Lower lobe of right lung (tissue), 2 donors: Measurements from ENCODE around the gene ID2. TPM values are rescaled to one million over a fixed set of nuclear protein-coding genes. Genes with fewer than 3 reads are reported as not detected.

Experiments used
- ATAC-seq, 2 donors: fragments of 200-7000 bp; cut with Tn5 transposase; one replicate each; pipeline ENCODE4 v1.9.1; 2020 to 2022; ENCODE audit warnings: mild to moderate bottlenecking in 2 of 2, moderate library complexity in 2 of 2
- DNase-seq: peaks from one replicate; pipeline ENCODE4 v3.0.0-alpha.2; 2020
- H3K27ac ChIP-seq: fragments of 200-600 bp; one replicate; pipeline ENCODE4 v1.8.0; 2022
- H3K27me3 ChIP-seq: fragments of 200-600 bp; one replicate; pipeline ENCODE4 v1.8.0; 2022; ENCODE audit warnings: low read depth
- H3K36me3 ChIP-seq: fragments of 200-600 bp; one replicate; pipeline ENCODE4 v1.8.0; 2022; ENCODE audit warnings: mild to moderate bottlenecking
- H3K4me1 ChIP-seq: fragments of 200-600 bp; one replicate; pipeline ENCODE4 v1.8.0; 2022
- H3K4me3 ChIP-seq: fragments of 200-600 bp; one replicate; pipeline ENCODE4 v1.8.0; 2022; ENCODE audit warnings: mild to moderate bottlenecking
- H3K9me3 ChIP-seq: fragments of 200-600 bp; one replicate; pipeline ENCODE4 v1.8.0; 2022
- intact Hi-C: fragments of 100-400 bp; cut with DNase I; formaldehyde crosslinking; loops from one replicate; pipeline ENCODE4 v1.11.0; 2022
- total RNA-seq: library from RNA; stranded (reverse); fragmentation: NEBNext Ultra II Directional; extraction: Animal tissue kit (Norgen Biotek cat#: 25700); gene quantifications from one replicate; pipeline ENCODE4 v1.2.1, GENCODE V29; 2021
- TF ChIP-seq, protein P1 (sequence below): fragments of 200-600 bp; IDR thresholded peaks from one replicate; pipeline ENCODE4 v1.8.0; 2022; ENCODE audit warnings: antibody characterized with exemption, mild to moderate bottlenecking
- donor health status: DM: no; HTN: yes; CAD: no; lungs with severe emphysema.

The ID2 gene
- total RNA-seq, 1 donor from 2014 or later, result 102 TPM

DNA sequence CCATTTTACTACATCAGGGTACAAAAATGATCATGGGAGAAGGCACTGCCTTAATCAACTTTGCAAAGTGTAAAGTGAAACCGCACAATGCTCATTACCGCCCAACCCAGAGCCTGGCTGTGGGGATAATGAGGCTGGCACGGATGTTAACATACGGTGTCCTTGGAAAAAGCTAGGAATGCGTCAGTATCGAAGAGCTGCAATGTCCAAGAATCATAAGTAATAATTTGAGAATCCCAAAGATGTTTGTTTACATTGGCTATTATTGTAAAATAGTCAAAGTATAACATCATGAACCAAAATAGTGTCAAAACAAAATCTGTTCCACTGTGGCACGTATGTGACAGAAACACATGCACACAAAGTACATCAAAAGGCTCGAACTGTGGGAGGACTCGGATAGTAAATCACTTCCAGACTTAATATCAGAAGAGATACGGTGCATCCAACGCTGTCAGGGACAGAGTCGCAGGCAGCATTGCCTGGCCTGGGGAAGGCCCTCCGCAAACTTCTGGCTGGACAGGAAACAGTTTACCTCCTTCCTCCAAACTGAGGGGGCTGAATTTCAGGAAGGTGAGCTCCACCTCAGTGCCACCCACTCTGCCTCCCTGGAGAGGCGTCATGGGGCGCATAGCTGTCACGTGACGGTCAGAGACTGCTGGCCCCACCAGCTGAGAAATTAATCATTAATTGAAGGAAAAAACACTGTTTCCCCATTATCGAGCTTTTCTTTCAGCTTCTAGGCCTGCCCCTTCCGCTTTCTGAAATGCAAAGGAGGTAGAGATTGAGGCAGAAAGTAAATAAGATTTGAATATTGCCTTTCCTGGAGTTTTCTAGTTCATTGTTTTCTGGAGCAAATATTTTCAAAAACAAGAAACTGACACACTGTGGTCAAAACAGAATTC is 1.8 kb upstream of the ID2 start:
- H3K4me3 ChIP-seq, result peak overlapping the region; percentile 71
- ATAC-seq (peak in 1 of 2 donors; percentile 20), DNase-seq (peak; percentile 75)
- no peaks in the 10 kb centered on the region for H3K9me3 ChIP-seq
- peak overlapping the region; percentile 99 for H3K27ac ChIP-seq
- no peaks in the 10 kb centered on the region for H3K36me3 ChIP-seq
- intact Hi-C loops, result no loop called here
- H3K4me1 ChIP-seq, result peaks cover 45% of the 10 kb centered on the region
- TF ChIP-seq, protein P1, sequence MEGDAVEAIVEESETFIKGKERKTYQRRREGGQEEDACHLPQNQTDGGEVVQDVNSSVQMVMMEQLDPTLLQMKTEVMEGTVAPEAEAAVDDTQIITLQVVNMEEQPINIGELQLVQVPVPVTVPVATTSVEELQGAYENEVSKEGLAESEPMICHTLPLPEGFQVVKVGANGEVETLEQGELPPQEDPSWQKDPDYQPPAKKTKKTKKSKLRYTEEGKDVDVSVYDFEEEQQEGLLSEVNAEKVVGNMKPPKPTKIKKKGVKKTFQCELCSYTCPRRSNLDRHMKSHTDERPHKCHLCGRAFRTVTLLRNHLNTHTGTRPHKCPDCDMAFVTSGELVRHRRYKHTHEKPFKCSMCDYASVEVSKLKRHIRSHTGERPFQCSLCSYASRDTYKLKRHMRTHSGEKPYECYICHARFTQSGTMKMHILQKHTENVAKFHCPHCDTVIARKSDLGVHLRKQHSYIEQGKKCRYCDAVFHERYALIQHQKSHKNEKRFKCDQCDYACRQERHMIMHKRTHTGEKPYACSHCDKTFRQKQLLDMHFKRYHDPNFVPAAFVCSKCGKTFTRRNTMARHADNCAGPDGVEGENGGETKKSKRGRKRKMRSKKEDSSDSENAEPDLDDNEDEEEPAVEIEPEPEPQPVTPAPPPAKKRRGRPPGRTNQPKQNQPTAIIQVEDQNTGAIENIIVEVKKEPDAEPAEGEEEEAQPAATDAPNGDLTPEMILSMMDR, result no peak
- no peaks in the 10 kb centered on the region for H3K27me3 ChIP-seq

DNA sequence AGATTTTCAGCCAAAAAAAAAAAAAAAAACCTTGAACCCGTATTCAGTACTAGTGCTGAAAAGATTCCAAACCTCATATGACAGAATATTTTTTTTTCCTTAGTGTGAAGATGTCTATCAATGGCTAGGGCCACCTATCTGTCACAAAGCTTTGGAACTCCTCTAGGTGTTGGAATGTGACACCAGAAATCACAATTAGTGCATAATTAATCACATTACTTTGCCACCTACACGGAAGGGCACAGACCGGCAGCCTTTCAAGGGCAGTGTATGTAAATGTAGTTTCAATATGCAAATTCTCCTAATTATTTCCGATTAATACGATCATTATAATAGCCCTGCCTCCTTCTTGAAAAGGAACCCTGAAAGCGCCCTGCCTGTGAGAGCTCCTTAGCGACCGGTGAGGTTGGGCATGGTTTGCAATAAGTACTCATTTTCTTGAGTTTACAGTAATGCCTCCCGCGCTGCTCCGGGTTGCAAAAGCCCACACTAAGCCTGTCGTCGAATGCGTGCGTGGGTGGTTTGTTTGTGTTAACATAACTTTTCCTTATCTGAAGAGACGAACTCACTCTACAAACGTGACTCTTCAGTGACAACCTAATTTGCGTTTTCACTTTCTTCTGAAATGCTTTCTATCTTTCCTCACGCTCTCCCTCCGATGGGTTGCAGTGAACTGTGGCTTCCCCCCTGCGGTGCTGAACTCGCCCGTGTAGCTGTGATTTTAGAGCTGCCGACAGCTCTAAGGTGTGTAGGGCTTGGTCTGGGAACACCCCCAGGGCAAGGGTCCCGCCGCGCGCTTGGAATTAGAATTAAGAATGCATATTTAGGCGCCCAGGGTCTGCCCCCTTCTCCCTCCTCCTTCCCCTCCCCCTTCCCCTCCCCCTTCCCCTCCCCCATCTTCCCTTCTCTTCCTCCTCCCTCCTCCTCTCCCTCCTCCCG is 765 bp upstream of the ID2 start:
- ATAC-seq, result peak in 1 of 2 donors; percentile 22
- Histone ChIP-seq H3K9me3 (no peaks in the 10 kb centered on the region), H3K4me3 (peak overlapping the region; percentile 71), H3K4me1 (peaks cover 46% of the 10 kb centered on the region), H3K27me3 (no peaks in the 10 kb centered on the region), H3K27ac (peak overlapping the region; percentile 99), H3K36me3 (no peaks in the 10 kb centered on the region)
- TF ChIP-seq, protein P1, result no peak
- intact Hi-C loops, result no loop called here
- DNase-seq, result peak; percentile 89

DNA sequence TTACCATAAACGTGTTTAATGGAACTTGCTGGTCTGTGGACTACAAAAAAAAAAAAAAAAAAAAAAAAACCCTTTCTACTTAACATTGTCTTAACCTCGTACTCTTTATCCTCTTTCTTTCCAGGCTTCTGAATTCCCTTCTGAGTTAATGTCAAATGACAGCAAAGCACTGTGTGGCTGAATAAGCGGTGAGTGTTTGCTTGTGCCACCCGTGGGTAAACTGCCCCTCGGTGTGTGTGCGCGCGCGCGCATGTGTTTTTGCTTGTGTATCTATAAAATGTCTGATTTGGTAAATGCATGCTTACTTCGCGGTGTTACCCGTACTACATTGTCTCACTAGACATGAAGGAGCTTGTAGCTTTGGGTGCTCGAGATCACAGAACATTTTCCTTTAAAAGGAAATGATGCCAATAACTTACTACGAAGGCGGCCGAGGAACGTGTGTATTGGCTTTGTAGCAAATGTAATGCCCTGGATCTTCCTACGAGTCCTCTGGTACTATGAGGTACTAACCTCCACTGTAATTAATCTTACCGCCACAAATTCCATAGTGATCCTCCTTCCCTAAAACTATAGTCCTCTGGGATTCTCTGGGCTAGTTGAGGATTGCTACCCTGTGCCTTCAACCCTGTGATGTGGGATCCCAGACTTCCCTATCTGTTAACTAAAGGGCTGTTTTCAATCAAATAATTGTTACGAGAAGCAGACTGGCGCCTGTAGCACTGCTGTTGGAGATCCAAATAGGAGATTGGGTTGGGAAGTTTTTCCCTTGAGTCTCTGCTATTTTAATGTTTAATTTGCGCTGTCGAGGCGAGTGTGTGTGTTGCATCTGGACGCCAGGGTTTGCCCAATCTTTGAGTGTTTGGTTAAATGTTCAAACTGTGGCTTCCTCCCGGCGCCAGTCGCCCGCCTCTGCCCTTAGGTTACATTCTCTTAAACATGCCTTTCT is 1.1 kb downstream of the ID2 start:
- TF ChIP-seq, protein P1, result no peak
- Histone ChIP-seq H3K4me1 (peaks cover 28% of the 10 kb centered on the region), H3K27me3 (no peaks in the 10 kb centered on the region), H3K9me3 (no peaks in the 10 kb centered on the region), H3K36me3 (no peaks in the 10 kb centered on the region), H3K27ac (peak overlapping the region; percentile 87), H3K4me3 (peak overlapping the region; percentile 93)
- ATAC-seq (no peak), DNase-seq (peak; percentile 67)
- intact Hi-C loops, result no loop called here

DNA sequence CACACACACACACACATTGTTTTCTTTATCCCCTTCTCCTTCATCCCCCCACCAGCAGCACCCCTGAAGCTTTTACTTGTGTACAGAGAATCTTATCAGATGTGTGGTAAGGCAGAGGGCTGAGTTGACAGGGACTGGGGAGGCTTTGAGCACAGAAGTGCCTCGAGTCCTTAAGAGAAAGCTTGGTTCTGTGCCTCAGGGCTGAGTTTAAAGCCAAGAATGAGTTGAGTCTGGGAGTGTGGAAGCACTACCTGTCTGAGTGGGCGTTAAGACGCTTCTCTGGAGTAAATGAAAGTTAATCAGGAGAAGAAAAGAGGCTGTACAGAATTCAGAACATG is 2.7 kb downstream of the ID2 start:
- H3K9me3 ChIP-seq, result no peaks in the 10 kb centered on the region
- intact Hi-C loops, result no loop called here
- TF ChIP-seq, protein P1, result no peak
- H3K36me3 ChIP-seq, result no peaks in the 10 kb centered on the region
- no peaks in the 10 kb centered on the region for H3K27me3 ChIP-seq
- DNase-seq, result no peak
- H3K4me1 ChIP-seq, result peaks cover 26% of the 10 kb centered on the region
- H3K27ac ChIP-seq, result peak overlapping the region; percentile 88
- peak overlapping the region; percentile 93 for H3K4me3 ChIP-seq
- ATAC-seq, result no peak
